GM12864 (cell line): ENCODE results near the gene TH.

Experiments
- DNase-seq: peaks from one replicate; pipeline ENCODE4 v3.0.0-alpha.2; 2011; ENCODE audit warnings: low read depth
- H3K4me3 ChIP-seq: 2 replicates; pipeline ENCODE4 v1.5.1; 2011; ENCODE audit warnings: mild to moderate bottlenecking, low read depth, low read length, control low read depth
- CTCF ChIP-seq: IDR thresholded peaks from 2 replicates; pipeline ENCODE4 v1.5.1; 2011; ENCODE audit warnings: low read depth, mild to moderate bottlenecking, moderate library complexity, low read length, control low read depth, inconsistent platforms; ENCODE audit errors: missing control alignments

TH gene

GRCh38 chr11:2193099-2193887 lies 21.7 kb upstream of the TH start:
- no peak for TF ChIP-seq CTCF
- H3K4me3 ChIP-seq: no peak overlapping the region
- no peak for DNase-seq

GRCh38 chr11:2192435-2192834 lies 20.8 kb upstream of the TH start:
- no peak overlapping the region for H3K4me3 ChIP-seq
- TF ChIP-seq CTCF: no peak

GRCh38 chr11:2191883-2192282 lies 20.3 kb upstream of the TH start:
- H3K4me3 ChIP-seq: no peak overlapping the region
- no peak for TF ChIP-seq CTCF

More at GRCh38 chr11:2192435-2192834, 20.8 kb upstream of the TH start:
- DNase-seq: no peak

GRCh38 chr11:2190657-2191471 lies 19.2 kb upstream of the TH start:
- H3K4me3 ChIP-seq: no peak overlapping the region
- TF ChIP-seq CTCF: no peak
- no peak for DNase-seq

More at GRCh38 chr11:2191883-2192282, 20.3 kb upstream of the TH start:
- DNase-seq: no peak

GRCh38 chr11:2189938-2190656 lies 18.5 kb upstream of the TH start:
- TF ChIP-seq CTCF: no peak
- H3K4me3 ChIP-seq: no peak overlapping the region
- DNase-seq: no peak

- no peak overlapping the region for H3K4me3 ChIP-seq
- no peak for TF ChIP-seq CTCF
- no peak for DNase-seq
Measured at GRCh38 chr11:2188745-2189144, 17.1 kb upstream of the TH start.
